CD4-positive, CD25-positive, alpha-beta regulatory T cell (primary cell): ENCODE data around the gene MINK1. TPM values are rescaled to one million over a fixed set of nuclear protein-coding genes. Genes with fewer than 3 reads are reported as not detected.

Source experiments
- ATAC-seq, 2 donors: fragments of 150-1000 bp; cut with Tn5 transposase; one replicate each; pipeline ENCODE4 v1.10.0; 2021; ENCODE audit warnings: low read depth in 2 of 2, moderate number of reproducible peaks in 2 of 2, moderate library complexity in 1 of 2
- DNase-seq, 3 donors: peaks; one replicate each; pipeline versions ENCODE4 v3.0.0 to v3.0.0-alpha.2; 2012 to 2022; ENCODE audit warnings: mixed read lengths in 1 of 3
- H3K27ac ChIP-seq: one replicate; pipeline ENCODE4 v1.7.0; 2013; ENCODE audit warnings: mild to moderate bottlenecking, low read length; ENCODE audit not compliant: insufficient read depth, poor library complexity, severe bottlenecking
- H3K27me3 ChIP-seq: one replicate; pipeline ENCODE4 v1.7.0; 2013; ENCODE audit warnings: low read length; ENCODE audit not compliant: control insufficient read depth, insufficient read depth
- H3K36me3 ChIP-seq: one replicate; pipeline ENCODE4 v1.7.0; 2013; ENCODE audit warnings: mild to moderate bottlenecking, low read length, moderate library complexity; ENCODE audit not compliant: control insufficient read depth, insufficient read depth
- H3K4me1 ChIP-seq: 2 replicates; pipeline ENCODE4 v1.7.0; 2013; ENCODE audit warnings: mild to moderate bottlenecking, low read length; ENCODE audit not compliant: insufficient read depth, control insufficient read depth, poor library complexity, severe bottlenecking
- H3K4me3 ChIP-seq: one replicate; pipeline ENCODE4 v1.7.0; 2013; ENCODE audit warnings: low read depth, mild to moderate bottlenecking, low read length, moderate library complexity
- H3K9me3 ChIP-seq, 2 experiments: 1 replicate in 1 of 2; 2 replicates in 1 of 2; pipeline ENCODE4 v1.7.0; 2013; ENCODE audit warnings: low read length in 2 of 2, mild to moderate bottlenecking in 1 of 2, moderate library complexity in 1 of 2; ENCODE audit not compliant: control insufficient read depth in 2 of 2
- H3K27ac Mint-ChIP-seq, 3 donors: one replicate each; pipeline ENCODE4 v1.8.0; 2020 to 2022; ENCODE audit warnings: mild to moderate bottlenecking in 3 of 3, mixed read lengths in 3 of 3, moderate library complexity in 2 of 3
- H3K27me3 Mint-ChIP-seq: one replicate; pipeline ENCODE4 v1.8.0; 2022; ENCODE audit warnings: mild to moderate bottlenecking, mixed read lengths
- H3K36me3 Mint-ChIP-seq: one replicate; pipeline ENCODE4 v1.8.0; 2020; ENCODE audit warnings: mixed read lengths
- H3K4me1 Mint-ChIP-seq, 4 donors: one replicate each; pipeline ENCODE4 v1.8.0; 2020 to 2022; ENCODE audit warnings: mixed read lengths in 4 of 4, mild to moderate bottlenecking in 1 of 4
- H3K4me3 Mint-ChIP-seq, 4 donors: one replicate each; pipeline ENCODE4 v1.8.0; 2020 to 2022; ENCODE audit warnings: mild to moderate bottlenecking in 4 of 4, mixed read lengths in 4 of 4, moderate library complexity in 3 of 4
- H3K9me3 Mint-ChIP-seq, 7 donors: one replicate each; pipeline ENCODE4 v1.8.0; 2020 to 2022; ENCODE audit warnings: mixed read lengths in 7 of 7, mild to moderate bottlenecking in 3 of 7, moderate library complexity in 2 of 7
- polyA plus RNA-seq, 4 donors: library from polyadenylated mRNA; unstranded; fragments of 300-500 nt; fragmentation: Illumina TruSeq; gene quantifications; one replicate each; pipeline ENCODE4 v1.2.3, GENCODE V29; 2021
- total RNA-seq: library from RNA; stranded (reverse); gene quantifications from one replicate; pipeline ENCODE4 v1.2.3, GENCODE V29; 2022

The MINK1 gene
- total and polyA plus RNA-seq, 5 donors from 2014 or later = 9.4 to 235 (median 13.2) TPM

DNA sequence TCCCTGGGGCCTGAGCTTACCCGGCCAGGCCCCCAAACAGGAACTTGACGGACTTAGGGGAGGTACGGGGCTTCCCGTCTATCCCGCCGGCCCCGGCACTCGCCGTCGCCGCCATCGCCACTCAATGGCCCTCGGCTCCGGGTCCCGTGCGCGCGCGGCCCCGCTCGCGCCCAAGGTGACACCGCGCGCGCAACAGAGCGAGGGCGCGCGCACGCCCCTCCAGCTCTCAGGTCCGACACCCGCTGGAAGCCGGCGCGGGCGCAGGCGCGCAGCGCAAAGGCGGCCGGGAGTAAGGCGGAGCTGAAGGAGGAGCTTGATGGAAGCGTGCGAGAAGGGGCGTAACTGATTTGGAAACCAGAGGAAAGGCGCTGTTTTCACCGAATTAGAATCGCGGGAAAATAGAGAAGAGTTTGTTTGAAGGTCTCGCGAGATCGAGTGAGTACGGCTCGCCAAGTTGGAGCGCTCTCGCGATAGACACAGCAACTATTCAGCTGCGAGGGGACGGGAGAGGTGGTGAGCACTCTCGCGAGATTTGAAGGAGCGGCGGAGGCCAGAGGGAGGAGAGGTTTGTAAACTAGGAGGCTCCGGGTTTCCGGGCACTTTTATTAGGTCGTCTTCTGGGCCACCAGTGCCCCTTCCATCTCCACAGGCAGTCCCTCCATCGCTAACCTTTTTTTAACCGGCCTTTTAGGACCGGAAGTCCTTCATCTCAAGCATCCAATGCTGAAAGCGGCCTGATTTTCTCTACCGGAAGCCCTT lies 106.8 kb downstream of the MINK1 start, which contains the start of the genes RNF167 and SLC25A11:
TSS of gene RNF167 (plus strand) at position 473 of the 759 bp plus-strand sequence. CDS start 642 bp downstream, outside the sequence.
TSS of gene SLC25A11 (minus strand) at position 251 of the 759 bp plus-strand sequence. CDS start at position 115, 136 bp downstream.
- H3K36me3 Mint-ChIP-seq = peaks cover 24% of the 10 kb centered on the region
- peak within 1 kb of the TSS; percentile 92 for H3K4me3 ChIP-seq
- H3K27me3 ChIP-seq = no peaks in the 10 kb centered on the region
- H3K4me3 Mint-ChIP-seq = peak within 1 kb of the TSS; percentile 95 to 99 (median 97)
- ATAC-seq = peak; percentile 83 to 85
- H3K9me3 ChIP-seq = no peaks in the 10 kb centered on the region
- DNase-seq = peak; percentile 95 to 100 (median 99)
- peaks cover 0 to 1% (median 0%) of the 10 kb centered on the region in 7 donors for H3K9me3 Mint-ChIP-seq
- peaks cover 0 to 78% (median 46%) of the 10 kb centered on the region in 4 donors for H3K4me1 Mint-ChIP-seq
- H3K27me3 Mint-ChIP-seq = no peaks in the 10 kb centered on the region
- H3K27ac Mint-ChIP-seq = peak within 1 kb of the TSS; percentile 97 to 99 (median 97)
- H3K4me1 ChIP-seq = peaks cover 62% of the 10 kb centered on the region
- peaks cover 26% of the 10 kb centered on the region for H3K36me3 ChIP-seq
- peak within 1 kb of the TSS; percentile 94 for H3K27ac ChIP-seq

DNA sequence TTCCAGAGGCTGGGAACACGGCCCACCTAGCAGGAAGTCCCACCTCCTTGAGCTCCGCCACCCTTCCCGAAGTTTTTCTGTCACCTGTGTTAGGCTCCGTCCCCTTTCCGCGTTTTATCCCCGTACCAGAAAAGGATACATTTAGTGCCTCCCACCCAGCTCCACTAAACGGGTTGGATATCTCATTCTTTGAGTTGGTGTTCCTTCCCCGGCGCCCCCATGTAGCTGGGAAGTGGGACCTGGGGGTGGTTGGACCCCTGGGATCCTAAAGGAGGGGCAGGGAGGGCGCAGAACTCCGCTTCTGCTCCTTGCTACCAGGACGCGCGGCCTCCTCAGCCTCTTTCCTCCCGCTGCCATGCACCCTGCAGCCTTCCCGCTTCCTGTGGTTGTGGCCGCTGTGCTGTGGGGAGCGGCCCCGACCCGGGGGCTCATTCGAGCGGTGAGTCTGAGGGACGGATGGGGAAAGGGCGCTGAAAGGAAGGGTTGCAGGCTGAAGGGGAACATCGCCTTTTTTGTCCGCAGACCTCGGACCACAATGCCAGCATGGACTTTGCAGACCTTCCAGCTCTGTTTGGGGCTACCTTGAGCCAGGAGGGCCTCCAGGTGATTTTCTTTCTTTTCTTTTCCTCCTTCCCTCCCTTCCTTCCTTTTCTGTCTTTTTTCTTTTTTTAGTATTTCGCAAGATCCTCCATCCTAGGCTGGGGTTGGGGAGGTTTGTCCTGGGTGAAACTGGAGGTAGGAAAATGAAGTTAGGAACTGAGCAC lies 107.6 kb downstream of the MINK1 start:
- H3K27me3 ChIP-seq = no peaks in the 10 kb centered on the region
- H3K27ac ChIP-seq = peak overlapping the region; percentile 94
- ATAC-seq = no peak
- Mint-ChIP-seq H3K27ac (peak overlapping the region; percentile 97 to 99 (median 97)), H3K4me3 (peak overlapping the region; percentile 95 to 99 (median 97)), H3K9me3 (peaks cover 0 to 1% (median 0%) of the 10 kb centered on the region in 7 donors), H3K27me3 (no peaks in the 10 kb centered on the region), H3K36me3 (peaks cover 32% of the 10 kb centered on the region), H3K4me1 (peaks cover 0 to 83% (median 53%) of the 10 kb centered on the region in 4 donors)
- DNase-seq = peak in 2 of 3 donors; percentile 35 to 56
- peaks cover 32% of the 10 kb centered on the region for H3K36me3 ChIP-seq
- H3K4me3 ChIP-seq = peak overlapping the region; percentile 92
- no peaks in the 10 kb centered on the region for H3K9me3 ChIP-seq
- peaks cover 70% of the 10 kb centered on the region for H3K4me1 ChIP-seq

DNA sequence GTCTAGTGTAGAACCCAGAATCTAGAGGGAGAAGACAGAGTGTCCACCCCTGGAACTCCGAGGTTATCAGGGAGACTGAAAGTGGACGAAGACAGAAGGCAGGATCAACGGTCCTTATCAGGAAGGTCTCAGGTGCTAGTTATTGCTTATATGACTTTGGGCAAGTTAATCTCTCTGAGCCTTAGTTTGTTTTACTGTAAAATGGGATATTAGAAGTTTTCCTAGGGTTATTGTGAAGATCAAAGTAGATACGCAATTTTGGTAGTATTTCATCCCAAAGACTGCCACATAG lies 108.1 kb downstream of the MINK1 start:
- peaks cover 37% of the 10 kb centered on the region for H3K36me3 ChIP-seq
- peak overlapping the region; percentile 95 to 99 (median 97) for H3K4me3 Mint-ChIP-seq
- H3K9me3 ChIP-seq = no peaks in the 10 kb centered on the region
- peaks cover 31% of the 10 kb centered on the region for H3K36me3 Mint-ChIP-seq
- peaks cover 0 to 1% (median 0%) of the 10 kb centered on the region in 7 donors for H3K9me3 Mint-ChIP-seq
- peak overlapping the region; percentile 92 for H3K4me3 ChIP-seq
- H3K27me3 Mint-ChIP-seq = no peaks in the 10 kb centered on the region
- peaks cover 0 to 84% (median 53%) of the 10 kb centered on the region in 4 donors for H3K4me1 Mint-ChIP-seq
- peak overlapping the region; percentile 94 for H3K27ac ChIP-seq
- no peaks in the 10 kb centered on the region for H3K27me3 ChIP-seq
- H3K27ac Mint-ChIP-seq = peak overlapping the region; percentile 97 to 99 (median 97)
- H3K4me1 ChIP-seq = peaks cover 75% of the 10 kb centered on the region
- ATAC-seq = no peak
- DNase-seq = no peak

- no peak for ATAC-seq
- Histone ChIP-seq H3K36me3 (peaks cover 40% of the 10 kb centered on the region), H3K27ac (peak overlapping the region; percentile 97), H3K27me3 (no peaks in the 10 kb centered on the region), H3K9me3 (no peaks in the 10 kb centered on the region), H3K4me3 (peak overlapping the region; percentile 96), H3K4me1 (peaks cover 85% of the 10 kb centered on the region)
- peak overlapping the region; percentile 95 to 99 (median 98) for H3K4me3 Mint-ChIP-seq
- peaks cover 39% of the 10 kb centered on the region for H3K36me3 Mint-ChIP-seq
- H3K27me3 Mint-ChIP-seq = no peaks in the 10 kb centered on the region
- no peak for DNase-seq
- H3K27ac Mint-ChIP-seq = peak overlapping the region; percentile 67 to 97 (median 90)
- H3K9me3 Mint-ChIP-seq = peaks cover 0 to 3% (median 0%) of the 10 kb centered on the region in 7 donors
- peaks cover 0 to 81% (median 57%) of the 10 kb centered on the region in 4 donors for H3K4me1 Mint-ChIP-seq
Measured at GRCh38 chr17:4942760-4943508, 109.8 kb downstream of the MINK1 start.

DNA sequence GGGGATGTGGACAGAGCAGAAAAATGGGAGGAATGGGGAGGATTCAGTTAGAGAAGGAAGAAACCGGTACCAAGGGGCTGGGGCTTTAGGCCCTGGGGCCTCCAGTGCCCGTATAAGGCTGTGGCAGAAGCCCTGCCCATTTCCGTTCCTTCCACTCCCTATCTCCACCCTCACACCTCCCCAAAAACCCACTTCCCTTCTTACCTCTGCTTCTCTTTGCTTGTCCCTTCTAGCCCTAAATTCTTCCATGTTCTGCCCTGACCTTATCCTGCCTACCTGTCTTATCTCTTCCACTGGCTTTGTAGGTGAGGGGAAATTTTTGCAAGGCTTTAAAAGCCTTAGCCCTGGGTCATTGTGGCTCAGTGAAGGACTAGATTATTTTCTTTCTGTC lies 111.0 kb downstream of the MINK1 start:
- H3K4me1 Mint-ChIP-seq = peaks cover 0 to 69% (median 51%) of the 10 kb centered on the region in 4 donors
- peak; percentile 8 to 10 for ATAC-seq
- Histone ChIP-seq H3K4me1 (peaks cover 80% of the 10 kb centered on the region), H3K4me3 (peak overlapping the region; percentile 96), H3K27me3 (no peaks in the 10 kb centered on the region), H3K9me3 (no peaks in the 10 kb centered on the region), H3K27ac (peak overlapping the region; percentile 97), H3K36me3 (peaks cover 39% of the 10 kb centered on the region)
- H3K27me3 Mint-ChIP-seq = peaks cover 4% of the 10 kb centered on the region
- peaks cover 0 to 3% (median 0%) of the 10 kb centered on the region in 7 donors for H3K9me3 Mint-ChIP-seq
- DNase-seq = peak; percentile 50 to 90 (median 71)
- peaks cover 39% of the 10 kb centered on the region for H3K36me3 Mint-ChIP-seq
- H3K27ac Mint-ChIP-seq = peak overlapping the region; percentile 91 to 96 (median 94)
- H3K4me3 Mint-ChIP-seq = peak overlapping the region; percentile 90 to 99 (median 96)

DNA sequence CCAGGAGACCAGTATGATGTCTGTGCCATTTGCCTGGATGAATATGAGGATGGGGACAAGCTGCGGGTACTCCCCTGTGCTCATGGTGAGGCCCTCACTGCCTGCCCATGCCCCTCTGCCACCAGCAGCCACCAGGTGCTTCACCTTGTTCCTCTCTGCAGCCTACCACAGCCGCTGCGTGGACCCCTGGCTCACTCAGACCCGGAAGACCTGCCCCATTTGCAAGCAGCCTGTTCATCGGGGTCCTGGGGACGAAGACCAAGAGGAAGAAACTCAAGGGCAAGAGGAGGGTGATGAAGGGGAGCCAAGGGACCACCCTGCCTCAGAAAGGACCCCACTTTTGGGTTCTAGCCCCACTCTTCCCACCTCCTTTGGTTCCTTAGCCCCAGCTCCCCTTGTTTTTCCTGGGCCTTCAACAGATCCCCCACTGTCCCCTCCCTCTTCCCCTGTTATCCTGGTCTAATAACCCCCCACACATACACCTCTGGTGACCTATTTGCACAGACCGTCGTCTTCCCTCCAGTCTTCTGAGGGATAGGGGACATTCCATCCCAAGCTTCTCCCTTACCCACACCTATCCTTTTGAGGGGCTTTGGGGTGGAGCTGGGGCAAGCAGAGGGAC lies 111.5 kb downstream of the MINK1 start:
- ATAC-seq (no peak), DNase-seq (no peak)
- Histone ChIP-seq H3K36me3 (peaks cover 39% of the 10 kb centered on the region), H3K27me3 (no peaks in the 10 kb centered on the region), H3K27ac (peak overlapping the region; percentile 97), H3K9me3 (no peaks in the 10 kb centered on the region), H3K4me3 (peak overlapping the region; percentile 96), H3K4me1 (peaks cover 78% of the 10 kb centered on the region)
- Mint-ChIP-seq H3K9me3 (peaks cover 0 to 3% (median 0%) of the 10 kb centered on the region in 7 donors), H3K27me3 (peaks cover 4% of the 10 kb centered on the region), H3K36me3 (peaks cover 39% of the 10 kb centered on the region), H3K4me1 (peaks cover 0 to 66% (median 49%) of the 10 kb centered on the region in 4 donors), H3K4me3 (peak overlapping the region; percentile 90 to 99 (median 96)), H3K27ac (peak overlapping the region; percentile 91 to 96 (median 94))
